RWPE2 (cell line): ENCODE results near the gene FADS6.

ENCODE experiments used
- ATAC-seq: fragments of 200-7000 bp; cut with Tn5 transposase; 3 replicates; pipeline ENCODE4 v1.9.1; 2021; ENCODE audit warnings: low read depth
- DNase-seq: peaks from one replicate; pipeline ENCODE4 v3.0.0-alpha.2; 2020; ENCODE audit warnings: low spot score
- H3K27ac ChIP-seq: fragments of 450-650 bp; 2 replicates; pipeline ENCODE4 v1.5.1; 2017; ENCODE audit warnings: mild to moderate bottlenecking; ENCODE audit not compliant: poor library complexity, severe bottlenecking
- H3K27me3 ChIP-seq: fragments of 250-450 bp; sonication (Bioruptor Pico); 2 replicates; pipeline ENCODE4 v1.5.1; 2021; ENCODE audit warnings: mild to moderate bottlenecking, moderate library complexity; ENCODE audit not compliant: insufficient read depth, poor library complexity, severe bottlenecking
- H3K36me3 ChIP-seq: fragments of 250-450 bp; sonication (Bioruptor Pico); 2 replicates; pipeline ENCODE4 v1.5.1; 2020; ENCODE audit warnings: low read depth, mild to moderate bottlenecking, moderate library complexity
- H3K4me1 ChIP-seq: fragments of 250-450 bp; sonication (Bioruptor Pico); 2 replicates; pipeline ENCODE4 v1.5.1; 2021; ENCODE audit warnings: mild to moderate bottlenecking, moderate library complexity; ENCODE audit not compliant: insufficient read depth, poor library complexity, severe bottlenecking
- H3K4me3 ChIP-seq: fragments of 250-450 bp; sonication (Bioruptor Pico); 2 replicates; pipeline ENCODE4 v1.5.1; 2021; ENCODE audit warnings: mild to moderate bottlenecking, moderate library complexity; ENCODE audit not compliant: severe bottlenecking
- H3K9me3 ChIP-seq: fragments of 250-450 bp; sonication (Bioruptor Pico); 2 replicates; pipeline ENCODE4 v1.5.1; 2021; ENCODE audit warnings: mild to moderate bottlenecking, moderate library complexity; ENCODE audit not compliant: severe bottlenecking
- TF ChIP-seq, protein P1 (sequence below): fragments of 450-650 bp; IDR thresholded peaks from one replicate; pipeline ENCODE4 v1.5.1; 2017; ENCODE audit warnings: mild to moderate bottlenecking, moderate library complexity; ENCODE audit not compliant: poor library complexity, severe bottlenecking

FADS6 gene

DNA sequence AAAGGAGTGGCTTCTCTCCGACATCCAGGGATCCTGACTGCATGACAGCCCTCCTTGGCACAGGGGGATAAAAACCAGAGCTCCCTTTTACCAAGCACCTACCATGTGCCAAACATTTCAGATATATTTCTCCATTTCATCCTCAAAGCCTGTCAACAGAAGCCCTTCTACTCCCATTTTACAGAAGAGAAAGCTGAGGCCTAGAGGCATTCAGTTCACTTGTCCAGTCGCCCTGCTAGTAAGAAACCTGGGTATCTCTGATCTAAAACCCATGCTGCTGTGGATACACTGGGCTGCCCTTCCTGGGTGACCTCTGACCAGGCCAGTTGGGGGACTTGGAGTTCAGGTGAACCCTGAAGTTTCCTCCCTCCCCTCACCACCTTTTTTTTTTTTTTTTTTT is 14.8 kb downstream of the FADS6 start:
- peaks cover 6% of the 10 kb centered on the region for H3K4me1 ChIP-seq
- DNase-seq (no peak), ATAC-seq (no peak)
- no peaks in the 10 kb centered on the region for H3K27me3 ChIP-seq
- H3K9me3 ChIP-seq, result no peaks in the 10 kb centered on the region
- no peaks in the 10 kb centered on the region for H3K36me3 ChIP-seq
- H3K4me3 ChIP-seq, result no peak overlapping the region
- no peak overlapping the region for H3K27ac ChIP-seq
- TF ChIP-seq, protein P1, sequence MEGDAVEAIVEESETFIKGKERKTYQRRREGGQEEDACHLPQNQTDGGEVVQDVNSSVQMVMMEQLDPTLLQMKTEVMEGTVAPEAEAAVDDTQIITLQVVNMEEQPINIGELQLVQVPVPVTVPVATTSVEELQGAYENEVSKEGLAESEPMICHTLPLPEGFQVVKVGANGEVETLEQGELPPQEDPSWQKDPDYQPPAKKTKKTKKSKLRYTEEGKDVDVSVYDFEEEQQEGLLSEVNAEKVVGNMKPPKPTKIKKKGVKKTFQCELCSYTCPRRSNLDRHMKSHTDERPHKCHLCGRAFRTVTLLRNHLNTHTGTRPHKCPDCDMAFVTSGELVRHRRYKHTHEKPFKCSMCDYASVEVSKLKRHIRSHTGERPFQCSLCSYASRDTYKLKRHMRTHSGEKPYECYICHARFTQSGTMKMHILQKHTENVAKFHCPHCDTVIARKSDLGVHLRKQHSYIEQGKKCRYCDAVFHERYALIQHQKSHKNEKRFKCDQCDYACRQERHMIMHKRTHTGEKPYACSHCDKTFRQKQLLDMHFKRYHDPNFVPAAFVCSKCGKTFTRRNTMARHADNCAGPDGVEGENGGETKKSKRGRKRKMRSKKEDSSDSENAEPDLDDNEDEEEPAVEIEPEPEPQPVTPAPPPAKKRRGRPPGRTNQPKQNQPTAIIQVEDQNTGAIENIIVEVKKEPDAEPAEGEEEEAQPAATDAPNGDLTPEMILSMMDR, result no peak

DNA sequence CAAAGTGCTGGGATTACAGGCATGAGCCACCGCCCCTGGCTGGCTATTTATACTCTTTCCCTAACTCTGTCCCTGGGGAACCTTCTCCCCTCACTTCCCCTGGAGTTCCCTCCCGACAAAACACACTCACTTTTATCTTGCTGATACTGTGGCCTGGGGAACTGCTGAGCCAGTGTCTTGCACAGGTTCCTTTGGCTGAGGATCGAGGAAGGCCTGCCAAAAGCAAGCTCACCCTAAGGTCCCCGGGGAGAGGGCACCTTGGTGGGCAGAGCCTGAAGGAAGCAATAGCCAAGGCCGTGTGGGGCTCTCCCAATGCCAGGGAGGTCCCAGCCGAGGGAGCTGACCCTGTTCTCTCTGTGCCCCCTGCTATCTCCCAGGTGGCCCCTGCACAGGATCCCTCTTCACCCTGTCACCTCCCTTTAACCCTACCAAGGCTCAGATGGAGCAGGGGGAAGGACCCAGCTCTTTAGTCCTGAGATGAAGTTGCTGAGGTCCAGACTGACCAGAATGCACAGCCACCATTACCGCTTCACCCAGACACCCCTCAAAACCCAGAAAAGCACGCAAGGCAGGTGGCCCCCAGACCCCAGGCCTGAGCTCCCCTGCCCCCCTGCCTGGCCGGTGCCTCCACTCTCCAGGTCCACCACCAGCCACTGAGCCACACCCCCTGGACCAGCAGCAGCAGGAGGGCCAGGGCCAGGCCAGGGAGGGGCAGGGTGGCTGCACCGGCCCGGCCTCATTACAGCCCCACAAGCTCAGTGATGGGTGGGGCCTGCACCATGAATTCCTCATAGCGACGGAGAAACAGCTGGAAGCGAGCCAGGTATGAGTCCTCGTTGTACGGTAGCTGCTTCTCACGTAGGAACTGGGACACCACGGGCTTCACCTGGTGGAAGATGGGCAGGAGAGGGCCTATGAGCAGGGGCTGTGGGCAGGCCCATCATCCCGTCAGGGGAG is 15.6 kb downstream of the FADS6 start:
- Histone ChIP-seq H3K4me1 (peaks cover 6% of the 10 kb centered on the region), H3K4me3 (no peak overlapping the region), H3K9me3 (no peaks in the 10 kb centered on the region), H3K27ac (no peak overlapping the region), H3K36me3 (no peaks in the 10 kb centered on the region), H3K27me3 (no peaks in the 10 kb centered on the region)
- ATAC-seq (peak; percentile 63), DNase-seq (no peak)
- TF ChIP-seq, protein P1, result no peak

DNA sequence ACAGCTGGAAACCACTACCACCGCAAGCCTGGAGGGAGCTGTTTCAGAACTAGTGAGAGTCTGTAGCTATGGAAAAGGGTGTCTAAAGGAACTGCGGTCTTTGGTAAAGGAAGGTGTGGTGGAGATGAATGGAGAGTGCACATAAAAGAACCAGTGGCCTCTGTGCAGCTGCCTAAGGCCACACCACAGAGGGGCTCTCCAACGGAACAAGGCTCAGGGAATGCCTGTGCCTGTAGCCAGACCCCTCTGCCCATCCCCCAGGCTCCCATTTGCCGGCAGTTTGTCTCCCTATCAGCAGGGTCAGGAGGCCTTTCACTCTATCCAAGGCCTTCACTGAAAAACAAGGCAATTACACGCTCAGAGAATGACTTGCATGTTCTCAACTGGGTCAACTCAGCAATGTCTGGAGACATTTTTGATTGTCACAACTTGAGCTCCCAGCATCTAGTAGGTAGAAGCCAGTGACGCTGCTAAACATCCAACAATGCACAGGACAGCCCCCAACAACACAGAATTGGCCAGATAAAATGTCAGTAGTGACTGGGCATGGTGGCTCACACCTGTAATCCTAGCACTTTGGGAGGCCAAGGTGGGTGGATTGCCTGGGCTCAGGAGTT is 17.3 kb downstream of the FADS6 start:
- Histone ChIP-seq H3K27ac (no peak overlapping the region), H3K36me3 (0 out of 2 replicates have a peak, but pooled peaks cover 2% of the 10 kb centered on the region), H3K4me1 (peaks cover 6% of the 10 kb centered on the region), H3K4me3 (no peak overlapping the region), H3K9me3 (no peaks in the 10 kb centered on the region), H3K27me3 (no peaks in the 10 kb centered on the region)
- no peak for DNase-seq
- TF ChIP-seq, protein P1, result no peak
- no peak for ATAC-seq

DNA sequence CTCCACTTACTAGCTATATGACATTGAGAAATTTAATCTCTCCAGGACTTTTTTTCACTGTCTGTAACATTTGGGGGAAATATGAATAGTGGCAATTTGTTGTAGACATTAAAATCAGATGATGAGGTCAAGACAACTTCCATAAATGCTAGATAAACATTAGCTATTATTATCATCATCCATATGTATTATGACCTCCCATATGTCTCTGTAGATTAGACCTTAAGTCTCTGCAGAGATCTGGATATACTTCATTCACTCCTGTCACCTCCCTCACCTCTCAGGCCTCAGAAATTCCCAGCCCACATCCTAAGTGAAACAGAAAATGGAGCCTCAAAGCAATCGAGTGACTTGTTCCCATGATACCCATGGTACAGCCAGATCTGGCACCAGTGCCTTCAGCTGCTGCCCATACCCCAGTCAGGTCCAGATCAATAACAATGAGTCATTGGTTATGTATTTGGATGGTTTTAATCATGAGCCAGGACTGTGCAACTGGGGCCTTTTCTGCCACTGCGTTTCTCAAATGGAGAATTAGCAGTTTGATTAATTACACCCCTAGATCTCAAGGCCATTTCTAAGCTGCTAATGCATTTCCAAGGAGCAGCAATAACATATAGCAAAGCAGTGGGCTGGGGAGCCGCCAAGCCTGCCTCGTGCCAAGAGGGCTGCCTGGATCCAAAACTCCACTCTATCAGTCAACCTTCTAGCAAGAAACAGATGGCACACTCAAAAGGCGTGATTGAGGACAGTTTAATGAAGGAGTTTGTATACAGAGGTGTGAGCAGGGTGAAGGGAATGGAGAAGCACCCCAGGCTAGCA is 18.1 kb downstream of the FADS6 start:
- Histone ChIP-seq H3K36me3 (0 out of 2 replicates have a peak, but pooled peaks cover 4% of the 10 kb centered on the region), H3K4me1 (peaks cover 6% of the 10 kb centered on the region), H3K4me3 (no peak overlapping the region), H3K27ac (no peak overlapping the region), H3K27me3 (no peaks in the 10 kb centered on the region), H3K9me3 (no peaks in the 10 kb centered on the region)
- no peak for DNase-seq
- ATAC-seq, result no peak
- TF ChIP-seq, protein P1, result no peak
